ENCODE data around the gene SLC17A8. TPM values are rescaled to one million over a fixed set of nuclear protein-coding genes. Genes with fewer than 3 reads are reported as not detected.
"Not testable (repeated sequence)": the region's sequence is repeated elsewhere in the genome, so short reads cannot be mapped to it uniquely, and the experiment has no call there.

Gene SLC17A8
- under 1 TPM; 0.08 to 0.37 TPM for total RNA-seq
- polyA plus RNA-seq (ENCODE audit: insufficient read depth, low read depth, low replicate concordance), result 0.28 TPM
- long read RNA-seq, donor 1, result 0 reads
- long read RNA-seq, donor 2, result 0 reads

DNA sequence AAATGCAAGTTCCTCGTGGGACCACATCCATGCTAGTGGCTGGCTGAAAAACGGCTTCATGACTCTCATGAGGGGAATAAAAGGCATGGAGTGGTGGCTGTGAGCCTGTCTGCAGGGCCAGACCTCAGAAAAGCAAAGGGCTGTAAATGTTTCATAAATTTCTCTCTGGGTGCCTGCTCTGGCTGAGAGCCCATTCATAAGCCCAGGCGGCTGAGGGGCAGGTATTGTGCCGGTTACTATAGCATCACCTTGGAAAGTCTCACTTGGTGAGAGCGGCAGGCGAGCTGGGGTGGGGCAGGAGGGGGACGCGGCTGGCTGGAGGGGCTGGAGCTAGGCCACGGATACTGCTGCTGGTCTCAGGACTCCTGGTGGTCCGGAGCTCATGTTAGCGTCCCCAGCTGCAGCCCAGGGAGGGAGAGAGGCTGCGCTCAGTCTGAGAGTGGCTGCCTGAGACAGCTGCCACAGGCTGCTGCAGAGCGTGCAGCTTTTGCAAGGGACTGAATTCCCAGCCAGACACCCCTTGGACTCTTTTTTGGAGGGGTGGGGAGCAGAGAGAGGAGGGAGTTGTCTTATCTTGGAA is at the start of gene SLC17A8:
Gene SLC17A8 (plus strand): TSS at position 431 of the 580 bp plus-strand sequence. CDS start 318 bp downstream, outside the sequence.
- H3K4me1 ChIP-seq, result no peaks in the 10 kb centered on the region
- H3K4me3 ChIP-seq, result no peak within 1 kb of the TSS
- 12 to 15% methylated on average over 13 of the region's 13 CpGs for WGBS, 2 donors
- H3K27ac ChIP-seq, result no peak within 1 kb of the TSS
- no peaks in the 10 kb centered on the region for H3K36me3 ChIP-seq (ENCODE audit: low read depth, missing control alignments)
- TF ChIP-seq, protein P1, sequence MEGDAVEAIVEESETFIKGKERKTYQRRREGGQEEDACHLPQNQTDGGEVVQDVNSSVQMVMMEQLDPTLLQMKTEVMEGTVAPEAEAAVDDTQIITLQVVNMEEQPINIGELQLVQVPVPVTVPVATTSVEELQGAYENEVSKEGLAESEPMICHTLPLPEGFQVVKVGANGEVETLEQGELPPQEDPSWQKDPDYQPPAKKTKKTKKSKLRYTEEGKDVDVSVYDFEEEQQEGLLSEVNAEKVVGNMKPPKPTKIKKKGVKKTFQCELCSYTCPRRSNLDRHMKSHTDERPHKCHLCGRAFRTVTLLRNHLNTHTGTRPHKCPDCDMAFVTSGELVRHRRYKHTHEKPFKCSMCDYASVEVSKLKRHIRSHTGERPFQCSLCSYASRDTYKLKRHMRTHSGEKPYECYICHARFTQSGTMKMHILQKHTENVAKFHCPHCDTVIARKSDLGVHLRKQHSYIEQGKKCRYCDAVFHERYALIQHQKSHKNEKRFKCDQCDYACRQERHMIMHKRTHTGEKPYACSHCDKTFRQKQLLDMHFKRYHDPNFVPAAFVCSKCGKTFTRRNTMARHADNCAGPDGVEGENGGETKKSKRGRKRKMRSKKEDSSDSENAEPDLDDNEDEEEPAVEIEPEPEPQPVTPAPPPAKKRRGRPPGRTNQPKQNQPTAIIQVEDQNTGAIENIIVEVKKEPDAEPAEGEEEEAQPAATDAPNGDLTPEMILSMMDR (IDR thresholded peaks at IDR 0.05), result no peak
- no peak for TF ChIP-seq POLR2A (IDR thresholded peaks at IDR 0.05)
- DNase-seq, result no peak
- no peaks in the 10 kb centered on the region for H3K9me3 ChIP-seq
- no peaks in the 10 kb centered on the region for H3K27me3 ChIP-seq
- intact Hi-C loops (cut with DNase I; ENCODE audit: low total_unique reads), result no loop called here

GRCh38 chr12:100308138-100308537 is 48.7 kb upstream of the SLC17A8 start:
- H3K9me3 ChIP-seq; H3K4me1 ChIP-seq; H3K27ac ChIP-seq; H3K27me3 ChIP-seq; DNase-seq; intact Hi-C loops (cut with DNase I; ENCODE audit: low total_unique reads); H3K36me3 ChIP-seq (ENCODE audit: low read depth, missing control alignments); H3K4me3 ChIP-seq: not testable (repeated sequence)
- WGBS, 2 donors, result 85% methylated on average over 5 of the region's 5 CpGs

- TF ChIP-seq, protein P1 (IDR thresholded peaks at IDR 0.05), result no peak
- no peak for TF ChIP-seq POLR2A (IDR thresholded peaks at IDR 0.05)
- H3K4me1 ChIP-seq, result no peaks in the 10 kb centered on the region
- 91 to 96% methylated on average over 1 of the region's 1 CpG for WGBS, 2 donors
- no peaks in the 10 kb centered on the region for H3K36me3 ChIP-seq (ENCODE audit: low read depth, missing control alignments)
- DNase-seq, result no peak
- H3K9me3 ChIP-seq, result no peaks in the 10 kb centered on the region
- no peak overlapping the region for H3K27ac ChIP-seq
- H3K4me3 ChIP-seq, result no peak overlapping the region
- no peaks in the 10 kb centered on the region for H3K27me3 ChIP-seq
- intact Hi-C loops (cut with DNase I; ENCODE audit: low total_unique reads), result no loop called here
Measured at GRCh38 chr12:100311317-100311716, 45.6 kb upstream of the SLC17A8 start.

GRCh38 chr12:100317371-100317770 is 39.5 kb upstream of the SLC17A8 start:
- Histone ChIP-seq H3K36me3 (ENCODE audit: low read depth, missing control alignments) (no peaks in the 10 kb centered on the region), H3K27me3 (no peaks in the 10 kb centered on the region), H3K4me3 (no peak overlapping the region), H3K4me1 (no peaks in the 10 kb centered on the region), H3K9me3 (no peaks in the 10 kb centered on the region), H3K27ac (no peak overlapping the region)
- intact Hi-C loops (cut with DNase I; ENCODE audit: low total_unique reads), result no loop called here
- TF ChIP-seq, protein P1 (IDR thresholded peaks at IDR 0.05), result no peak
- TF ChIP-seq POLR2A (IDR thresholded peaks at IDR 0.05), result no peak
- DNase-seq, result no peak
- 85 to 95% methylated on average over 2 of the region's 2 CpGs for WGBS, 2 donors

DNA sequence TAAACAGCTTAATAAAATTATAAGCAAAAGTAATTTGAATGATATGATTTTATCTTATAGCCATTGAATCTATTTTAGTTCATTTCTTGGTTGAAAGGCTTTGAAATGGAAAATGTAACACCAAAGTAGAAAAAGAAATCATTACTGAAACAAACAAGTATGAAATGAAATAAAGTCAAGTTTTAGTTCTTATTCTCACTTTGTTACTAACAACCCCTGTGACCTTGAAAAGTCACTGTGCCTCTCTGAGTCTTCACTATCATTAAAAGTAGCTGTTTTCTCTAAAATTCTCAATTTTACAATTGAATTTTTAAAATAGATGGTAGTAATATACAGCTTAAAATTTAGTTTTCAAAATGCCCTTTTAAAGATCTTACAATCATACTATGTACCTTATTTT is 32.4 kb upstream of the SLC17A8 start:
- intact Hi-C loops (cut with DNase I; ENCODE audit: low total_unique reads), result no loop called here
- no peaks in the 10 kb centered on the region for H3K4me1 ChIP-seq
- no peaks in the 10 kb centered on the region for H3K9me3 ChIP-seq
- DNase-seq, result no peak
- no peak overlapping the region for H3K27ac ChIP-seq
- TF ChIP-seq, protein P1 (IDR thresholded peaks at IDR 0.05), result no peak
- no peak for TF ChIP-seq POLR2A (IDR thresholded peaks at IDR 0.05)
- no peaks in the 10 kb centered on the region for H3K27me3 ChIP-seq
- no peaks in the 10 kb centered on the region for H3K36me3 ChIP-seq (ENCODE audit: low read depth, missing control alignments)
- H3K4me3 ChIP-seq, result no peak overlapping the region

Data from testis (tissue), 5 donors.